ENCODE measurements around the gene TNNI3K.

The TNNI3K gene

DNA sequence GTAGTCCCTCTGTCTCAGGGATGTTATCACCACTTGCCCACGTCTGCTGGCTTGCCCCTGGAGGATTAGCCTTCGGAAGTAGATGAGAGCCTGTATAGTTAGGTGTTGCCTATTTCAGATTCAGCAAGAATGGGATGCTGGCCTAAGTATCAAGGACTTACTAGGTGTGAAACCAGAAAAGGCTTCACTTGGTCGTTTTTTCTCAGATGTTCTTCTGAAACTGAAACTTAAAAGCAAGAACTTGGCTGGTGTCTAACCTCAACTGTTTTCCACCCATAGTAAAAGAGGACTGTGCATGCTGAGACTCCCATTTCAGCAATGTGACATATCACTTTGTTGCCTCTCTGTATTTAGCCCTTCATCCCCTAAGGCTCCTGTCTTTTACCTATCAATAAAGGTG is 344.2 kb downstream of the TNNI3K start:
- TF ChIP-seq CTCF (IDR thresholded peaks at IDR 0.05): no peak

GRCh38 chr1:74583397-74583796 is 348.2 kb downstream of the TNNI3K start:
- no peak for TF ChIP-seq CTCF (IDR thresholded peaks at IDR 0.05)

- no peak for TF ChIP-seq CTCF (IDR thresholded peaks at IDR 0.05)
Measured at GRCh38 chr1:74584185-74584584, 349.0 kb downstream of the TNNI3K start.

DNA sequence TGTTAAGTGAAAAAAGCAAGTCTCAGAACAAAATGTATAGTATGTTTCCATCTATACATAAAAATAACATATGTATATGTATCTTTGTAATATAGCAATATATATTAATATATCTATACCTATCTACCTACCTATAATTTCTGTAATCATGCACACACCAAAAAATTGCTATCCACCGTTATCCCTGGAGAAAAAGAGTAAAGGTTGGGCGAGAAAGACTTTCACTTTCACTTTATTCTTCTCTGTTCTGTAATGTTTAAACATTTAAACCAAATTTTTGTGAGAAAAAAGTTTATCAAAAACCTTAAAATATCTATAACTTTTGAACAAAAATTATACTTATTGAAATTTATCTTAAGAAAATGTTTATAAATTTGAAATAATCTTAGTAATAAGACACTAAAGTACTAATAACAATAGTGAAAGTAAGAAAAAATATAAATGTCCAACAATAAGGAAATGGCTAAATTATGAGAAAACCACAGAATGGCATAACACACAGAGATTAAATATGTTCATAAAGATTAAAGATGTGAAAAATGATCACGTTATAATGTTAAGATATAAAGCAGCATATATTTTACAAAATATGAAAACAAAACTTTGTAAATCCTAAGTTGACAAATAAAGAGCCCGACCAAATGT is 351.2 kb downstream of the TNNI3K start:
- TF ChIP-seq CTCF (IDR thresholded peaks at IDR 0.05): no peak

DNA sequence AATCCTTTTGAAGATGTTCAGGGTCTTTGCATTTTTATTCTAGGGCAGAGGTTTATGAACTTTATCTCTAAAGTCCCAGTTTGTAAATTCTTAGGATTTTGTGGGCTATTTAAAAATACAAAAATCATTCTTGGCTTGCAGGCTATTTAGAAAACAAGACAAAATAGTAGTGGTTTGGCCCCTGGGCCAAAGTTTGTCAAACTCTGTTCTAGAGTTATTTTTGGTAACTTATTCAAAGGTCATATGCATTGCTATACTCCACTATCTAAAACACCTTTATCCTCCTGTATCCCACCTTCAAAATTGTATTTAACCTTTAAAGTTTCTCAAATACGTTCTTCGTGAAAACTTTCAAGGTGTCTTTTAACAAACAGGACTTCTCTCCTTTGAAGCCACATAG is 352.7 kb downstream of the TNNI3K start:
- TF ChIP-seq CTCF (IDR thresholded peaks at IDR 0.05): no peak

DNA sequence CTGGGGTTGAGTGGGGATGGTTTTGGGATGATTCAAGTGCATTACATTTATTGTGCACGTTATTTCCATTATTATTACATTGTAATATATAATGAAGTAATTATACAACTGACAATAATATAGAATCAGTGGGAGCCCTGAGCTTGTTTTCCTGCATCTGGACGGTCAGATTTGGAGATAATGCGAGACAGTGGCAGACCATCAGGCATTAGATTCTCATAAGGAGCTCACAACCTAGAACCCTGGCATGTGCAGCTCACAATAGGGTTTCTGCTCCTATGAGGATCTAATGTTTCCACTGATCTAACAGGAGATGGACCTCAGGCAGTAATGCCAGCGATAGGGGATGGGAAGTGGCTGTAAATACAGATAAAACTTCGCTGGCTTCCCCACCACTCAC is 355.1 kb downstream of the TNNI3K start:
- TF ChIP-seq CTCF (IDR thresholded peaks at IDR 0.05): no peak

GRCh38 chr1:74591949-74592348 is 356.8 kb downstream of the TNNI3K start:
- no peak for TF ChIP-seq CTCF (IDR thresholded peaks at IDR 0.05)
